Measurements from ENCODE around the gene ERGIC1.

The ERGIC1 gene

GRCh38 chr5:172828911-172829431 is 5.1 kb upstream of the ERGIC1 start:
- DNase-seq (ENCODE audit: low read depth in 2 of 2), result no peak

- DNase-seq (ENCODE audit: low read depth in 2 of 2), result no peak
Observed at GRCh38 chr5:172830275-172830799, 3.7 kb upstream of the ERGIC1 start.

GRCh38 chr5:172830876-172831662 is 3.0 kb upstream of the ERGIC1 start:
- DNase-seq (ENCODE audit: low read depth in 2 of 2), result no peak

GRCh38 chr5:172832383-172833315 is 1.4 kb upstream of the ERGIC1 start:
- DNase-seq (ENCODE audit: low read depth in 2 of 2), result no peak

- no peak for DNase-seq (ENCODE audit: low read depth in 2 of 2)
Observed at GRCh38 chr5:172833372-172833685, 722 bp upstream of the ERGIC1 start.

GRCh38 chr5:172834415-172835289 is 601 bp downstream of the ERGIC1 start:
- DNase-seq (ENCODE audit: low read depth in 2 of 2), result no peak

- DNase-seq (ENCODE audit: low read depth in 2 of 2), result no peak
Observed at GRCh38 chr5:172835290-172835993, 1.4 kb downstream of the ERGIC1 start.

GRCh38 chr5:172835994-172836356 is 1.9 kb downstream of the ERGIC1 start:
- no peak for DNase-seq (ENCODE audit: low read depth in 2 of 2)

- no peak for DNase-seq (ENCODE audit: low read depth in 2 of 2)
Observed at GRCh38 chr5:172837640-172838039, 3.6 kb downstream of the ERGIC1 start.

- DNase-seq (ENCODE audit: low read depth in 2 of 2), result no peak
Observed at GRCh38 chr5:172838151-172838875, 4.3 kb downstream of the ERGIC1 start.

GRCh38 chr5:172839669-172840431 is 5.8 kb downstream of the ERGIC1 start:
- DNase-seq (ENCODE audit: low read depth in 2 of 2), result no peak

GRCh38 chr5:172840432-172841154 is 6.5 kb downstream of the ERGIC1 start:
- no peak for DNase-seq (ENCODE audit: low read depth in 2 of 2)

- DNase-seq (ENCODE audit: low read depth in 2 of 2), result no peak
Observed at GRCh38 chr5:172841256-172841655, 7.2 kb downstream of the ERGIC1 start.

GRCh38 chr5:172843825-172844576 is 9.9 kb downstream of the ERGIC1 start:
- DNase-seq (ENCODE audit: low read depth in 2 of 2), result no peak

GRCh38 chr5:172844577-172844838 is 10.5 kb downstream of the ERGIC1 start:
- no peak for DNase-seq (ENCODE audit: low read depth in 2 of 2)

GRCh38 chr5:172845154-172845553 is 11.1 kb downstream of the ERGIC1 start:
- DNase-seq (ENCODE audit: low read depth in 2 of 2), result no peak

GRCh38 chr5:172845576-172845975 is 11.5 kb downstream of the ERGIC1 start:
- DNase-seq (ENCODE audit: low read depth in 2 of 2), result no peak

- no peak for DNase-seq (ENCODE audit: low read depth in 2 of 2)
Observed at GRCh38 chr5:172846249-172846648, 12.2 kb downstream of the ERGIC1 start.

Measured in stimulated activated CD4-positive, alpha-beta T cell treated with anti-CD3 and anti-CD28 coated beads, Interleukin-12 subunit alpha, Interleukin-12 subunit beta, amount 100 ng/mL, for 24 hours (primary cell).